HCT116 (cell line): ENCODE data around the gene PRKAA1. TPM values are rescaled to one million over a fixed set of nuclear protein-coding genes. Genes with fewer than 3 reads are reported as not detected.

ENCODE experiments used
- total RNA-seq: library from RNA; stranded (reverse); gene quantifications from one replicate; pipeline ENCODE4 v1.2.1, GENCODE V29; 2021; ENCODE audit not compliant: unreplicated experiment

Gene PRKAA1
- total RNA-seq, 1 experiment from 2014 or later, result 53.5 TPM

Other genes with a start within 250 kb of the PRKAA1 start
- gene PTGER4, start 118.5 kb downstream of the PRKAA1 start, total RNA-seq, result 3.0 TPM
- 14.5 TPM for gene TTC33, start 42.4 kb downstream of the PRKAA1 start, total RNA-seq
- gene RPL37, start 36.8 kb upstream of the PRKAA1 start, total RNA-seq, result 1,279 TPM
- not detected for gene CARD6, start 43.0 kb upstream of the PRKAA1 start, total RNA-seq
- 0.74 TPM for gene C7, start 111.1 kb upstream of the PRKAA1 start, total RNA-seq